Small intestine (tissue), 7 donors: ENCODE measurements around the gene EFR3B. TPM values are rescaled to one million over a fixed set of nuclear protein-coding genes. Genes with fewer than 3 reads are reported as not detected.
A peak's percentile ranks its signal among the peaks of the same experiment; 100 is the strongest.

Experiments
- DNase-seq, 2 donors: peaks; one replicate each; pipeline versions ENCODE4 v3.0.0 to v3.0.0-alpha.2; 2013
- FAIRE-seq: peaks from 2 replicates; lab custom pipeline; 2012; peaks lifted over from hg19 to GRCh38; lab: Jason Lieb, UNC
- H3K27ac ChIP-seq, 3 donors: one replicate each; pipeline ENCODE4 v1.5.1; 2013; ENCODE audit warnings: low read length in 2 of 3, mild to moderate bottlenecking in 2 of 3, control low read depth in 1 of 3, inconsistent platforms in 1 of 3, low read depth in 1 of 3, moderate library complexity in 1 of 3
- H3K27me3 ChIP-seq, 3 donors: one replicate each; pipeline ENCODE4 v1.6.1; 2013; ENCODE audit warnings: low read length in 3 of 3, inconsistent platforms in 1 of 3; ENCODE audit not compliant: control insufficient read depth in 3 of 3, insufficient read depth in 3 of 3
- H3K36me3 ChIP-seq, 3 donors: one replicate each; pipeline ENCODE4 v1.6.1; 2013; ENCODE audit warnings: low read length in 3 of 3, inconsistent platforms in 1 of 3, low read depth in 1 of 3, mild to moderate bottlenecking in 1 of 3, moderate library complexity in 1 of 3; ENCODE audit not compliant: control insufficient read depth in 3 of 3, insufficient read depth in 2 of 3
- H3K4me1 ChIP-seq, 3 donors: one replicate each; pipeline ENCODE4 v1.6.1; 2013; ENCODE audit warnings: low read length in 2 of 3, inconsistent platforms in 1 of 3, low read depth in 1 of 3, mild to moderate bottlenecking in 1 of 3, moderate library complexity in 1 of 3; ENCODE audit not compliant: control insufficient read depth in 3 of 3, insufficient read depth in 2 of 3
- H3K4me3 ChIP-seq, 3 donors: one replicate each; pipeline ENCODE4 v1.5.1; 2013; ENCODE audit warnings: low read length in 3 of 3, control low read depth in 1 of 3, inconsistent platforms in 1 of 3, low read depth in 1 of 3, mild to moderate bottlenecking in 1 of 3, moderate library complexity in 1 of 3
- H3K9me3 ChIP-seq, 2 donors: one replicate each; pipeline ENCODE4 v1.6.1; 2013; ENCODE audit warnings: low read depth in 1 of 2, low read length in 1 of 2; ENCODE audit not compliant: control insufficient read depth in 2 of 2, insufficient read depth in 1 of 2
- WGBS, 3 donors: extraction: QIAGEN DNeasy Blood & Tissue Kit; methylation state at CpG; one replicate each; pipeline ENCODE4 v1.1.7; 2013; 5-methylcytosine and 5-hydroxymethylcytosine counted together
- polyA plus RNA-seq, 4 donors: library from polyadenylated mRNA; stranded (reverse) in 3 of 4; unstranded in 1 of 4; fragments of 200-250 nt in 3 of 4; fragments of 120-200 nt in 1 of 4; gene quantifications; one replicate each; pipeline versions ENCODE4 v1.2.1 to v1.2.3, GENCODE V29; 2013
- donor health status: healthy with polysubstance abuse.
- donor health status: control.
- donor health status: control.
- donor health status: Bipolar disorder and iron deficiency.
- donor health status: healthy.

Gene EFR3B
- polyA plus RNA-seq, 4 donors: 0.88 to 3.0 TPM; not detected in 2

GRCh38 chr2:25201265-25201664 is 159.4 kb downstream of the EFR3B start:
- Histone ChIP-seq H3K27me3 (no peaks in the 10 kb centered on the region), H3K9me3 (no peaks in the 10 kb centered on the region), H3K36me3 (no peaks in the 10 kb centered on the region), H3K4me1 (no peaks in the 10 kb centered on the region), H3K4me3 (no peak overlapping the region), H3K27ac (no peak overlapping the region)
- no peak for DNase-seq
- 68 to 73% (median 71%) methylated on average over 6 of the region's 6 CpGs for WGBS, 3 donors
- FAIRE-seq: no peak

GRCh38 chr2:25201794-25202193 is 159.9 kb downstream of the EFR3B start:
- 93 to 94% (median 93%) methylated on average over 6 to 7 of the region's 7 CpGs for WGBS, 3 donors
- DNase-seq: no peak
- no peak for FAIRE-seq
- H3K9me3 ChIP-seq: no peaks in the 10 kb centered on the region
- H3K4me3 ChIP-seq: no peak overlapping the region
- no peaks in the 10 kb centered on the region for H3K27me3 ChIP-seq
- H3K36me3 ChIP-seq: no peaks in the 10 kb centered on the region
- no peak overlapping the region for H3K27ac ChIP-seq
- no peaks in the 10 kb centered on the region for H3K4me1 ChIP-seq

- no peak overlapping the region for H3K27ac ChIP-seq
- FAIRE-seq (no peak), DNase-seq (no peak)
- no peaks in the 10 kb centered on the region for H3K4me1 ChIP-seq
- H3K27me3 ChIP-seq: no peaks in the 10 kb centered on the region
- no peak overlapping the region for H3K4me3 ChIP-seq
- 71 to 86% (median 78%) methylated on average over 11 of the region's 11 CpGs for WGBS, 3 donors
- no peaks in the 10 kb centered on the region for H3K9me3 ChIP-seq
- no peaks in the 10 kb centered on the region for H3K36me3 ChIP-seq
These were observed 160.4 kb downstream of the EFR3B start for GRCh38 chr2:25202275-25202674.

- peak in 1 of 2 donors; percentile 56 for DNase-seq
- Histone ChIP-seq H3K4me3 (peak overlapping the region in 1 of 3 donors; percentile 29), H3K4me1 (no peaks in the 10 kb centered on the region), H3K9me3 (no peaks in the 10 kb centered on the region), H3K36me3 (no peaks in the 10 kb centered on the region), H3K27ac (peak overlapping the region in 2 of 3 donors; percentile 4 to 38), H3K27me3 (no peaks in the 10 kb centered on the region)
- FAIRE-seq: no peak
- 26 to 42% (median 35%) methylated on average over 48 to 59 of the region's 59 CpGs for WGBS, 3 donors
These were observed 162.4 kb downstream of the EFR3B start for GRCh38 chr2:25204190-25204838.

GRCh38 chr2:25207078-25207545 is 165.2 kb downstream of the EFR3B start:
- Histone ChIP-seq H3K36me3 (no peaks in the 10 kb centered on the region), H3K4me3 (no peak overlapping the region), H3K27me3 (peaks cover 0 to under 1% (median 0%) of the 10 kb centered on the region in 3 donors), H3K27ac (no peak overlapping the region), H3K4me1 (peaks cover 0 to 2% (median 0%) of the 10 kb centered on the region in 3 donors), H3K9me3 (no peaks in the 10 kb centered on the region)
- DNase-seq: no peak
- 64 to 83% (median 80%) methylated on average over 5 of the region's 5 CpGs for WGBS, 3 donors
- FAIRE-seq: no peak

Other genes starting within 250 kb of the EFR3B start
- 10 to 100 TPM; 36.4 to 43.0 (median 39.9) TPM for gene PTRHD1, start 248.7 kb upstream of the EFR3B start, polyA plus RNA-seq
- gene CENPO, start 248.7 kb upstream of the EFR3B start, polyA plus RNA-seq: 10 to 100 TPM in 1 of 4 donors, 1 to 10 TPM in 3; 1.4 to 10.4 (median 5.9) TPM
- 10 to 100 TPM in 2 of 4 donors, 1 to 10 TPM in 2; 3.6 to 36.3 (median 9.8) TPM for gene ADCY3, start 121.8 kb upstream of the EFR3B start, polyA plus RNA-seq
- gene DNAJC27, start 70.1 kb upstream of the EFR3B start, polyA plus RNA-seq: 1 to 10 TPM in 2 of 4 donors, under 1 TPM in 2; 0.81 to 5.3 (median 1.7) TPM
- gene POMC, start 126.5 kb downstream of the EFR3B start, polyA plus RNA-seq: 1 to 10 TPM in 2 of 4 donors, under 1 TPM in 2; 0.67 to 3.7 (median 1.9) TPM